HL-60 (cell line): ENCODE data around the gene ARFGAP1.

Source experiments
- CTCF ChIP-seq: IDR thresholded peaks from one replicate; pipeline ENCODE4 v1.5.1; 2011; ENCODE audit warnings: low read length, control low read depth, inconsistent platforms; ENCODE audit not compliant: insufficient read depth
- GABPA ChIP-seq: IDR thresholded peaks from 2 replicates; pipeline ENCODE4 v1.6.1; 2012; ENCODE audit warnings: low read depth
- POLR2AphosphoS5 ChIP-seq: IDR thresholded peaks from 2 replicates; pipeline ENCODE4 v1.6.1; 2012; ENCODE audit warnings: low read depth
- REST ChIP-seq: IDR thresholded peaks from 2 replicates; pipeline ENCODE4 v1.6.1; 2012; ENCODE audit warnings: low read depth; ENCODE audit not compliant: insufficient replicate concordance
- SPI1 ChIP-seq: IDR thresholded peaks from 2 replicates; pipeline ENCODE4 v1.6.1; 2012; ENCODE audit warnings: low read depth, mild to moderate bottlenecking, borderline replicate concordance

DNA sequence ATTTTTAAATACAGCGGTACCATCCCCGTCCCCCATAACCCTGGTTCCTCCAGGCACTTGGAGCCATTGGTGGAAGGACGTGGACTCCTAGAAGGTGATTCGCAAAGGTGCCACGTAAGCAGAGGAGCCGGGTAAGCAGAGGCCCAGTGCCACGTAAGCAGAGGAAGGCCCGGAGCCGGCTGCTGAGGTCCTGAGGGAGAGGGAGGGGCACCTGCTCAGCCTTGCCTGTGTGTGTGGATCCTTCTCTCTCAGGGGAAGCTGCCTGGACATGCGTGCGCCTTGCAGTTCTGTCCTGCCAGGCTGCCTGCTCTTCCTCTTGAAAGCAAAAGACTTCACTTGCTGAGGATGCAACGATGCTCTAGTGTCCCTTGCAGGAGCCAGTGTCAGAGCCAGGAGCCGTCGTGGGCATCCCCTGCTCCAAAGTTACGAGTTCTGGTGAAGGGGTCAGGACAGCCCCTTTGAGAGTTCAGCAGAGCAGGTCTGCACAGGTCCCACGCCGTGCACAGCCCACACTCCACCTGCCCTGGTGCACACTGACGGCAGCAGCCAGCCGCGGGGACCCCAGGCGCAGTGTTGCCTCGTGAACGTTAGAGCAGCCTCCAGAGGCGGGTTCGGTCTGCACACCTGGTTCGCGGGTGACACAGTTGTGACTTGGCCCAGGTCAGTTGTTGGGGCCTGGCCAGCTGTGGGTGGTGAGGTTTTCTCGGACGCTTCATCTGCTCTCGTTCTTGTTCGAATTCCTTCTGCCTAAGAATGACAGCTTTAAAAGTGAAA is 16.5 kb upstream of the ARFGAP1 start:
- no peak for TF ChIP-seq CTCF
- TF ChIP-seq POLR2AphosphoS5, result no peak
- no peak for TF ChIP-seq GABPA
- no peak for TF ChIP-seq REST
- no peak for TF ChIP-seq SPI1
